BJ (cell line): ENCODE results near the gene BEAN1. TPM values are rescaled to one million over a fixed set of nuclear protein-coding genes. Genes with fewer than 3 reads are reported as not detected.

Source experiments
- CTCF ChIA-PET: fragments of 350-600 bp; formaldehyde crosslinking; extraction: SDS; loops from one replicate; lab custom pipeline; 2021; ENCODE audit warnings: antibody characterized with exemption, inconsistent platforms; lab: Yijun Ruan, JAX
- POLR2A ChIA-PET: fragments of 300-600 bp; sonication (Branson Sonifier 250); formaldehyde crosslinking; extraction: SDS; loops from one replicate; lab custom pipeline; 2021; ENCODE audit warnings: antibody characterized with exemption; lab: Charles Lee
- DNase-seq: peaks from one replicate; pipeline ENCODE4 v3.0.0-alpha.2; 2011; ENCODE audit warnings: low read depth
- H3K27me3 ChIP-seq: 2 replicates; pipeline ENCODE4 v1.6.0; 2011; ENCODE audit warnings: low read length; ENCODE audit not compliant: control insufficient read depth, insufficient read depth
- H3K36me3 ChIP-seq: 2 replicates; pipeline ENCODE4 v1.5.1; 2011; ENCODE audit warnings: low read length; ENCODE audit not compliant: control insufficient read depth, insufficient read depth
- H3K4me3 ChIP-seq: 2 replicates; pipeline ENCODE4 v1.5.1; 2011; ENCODE audit warnings: low read depth, mild to moderate bottlenecking, control low read depth, low read length
- CTCF ChIP-seq: IDR thresholded peaks from 2 replicates; pipeline ENCODE4 v1.5.1; 2011; ENCODE audit warnings: low read depth, mild to moderate bottlenecking, control low read depth, inconsistent platforms, low read length, moderate library complexity; ENCODE audit not compliant: insufficient read depth
- polyA plus RNA-seq: library from polyadenylated mRNA; depleted of rRNA; stranded (reverse); fragments of >200 nt; gene quantifications from 2 replicates; pipeline ENCODE4 v1.2.3, GENCODE V29; 2011

BEAN1 gene
- polyA plus RNA-seq, 1 experiment: not detected

DNA sequence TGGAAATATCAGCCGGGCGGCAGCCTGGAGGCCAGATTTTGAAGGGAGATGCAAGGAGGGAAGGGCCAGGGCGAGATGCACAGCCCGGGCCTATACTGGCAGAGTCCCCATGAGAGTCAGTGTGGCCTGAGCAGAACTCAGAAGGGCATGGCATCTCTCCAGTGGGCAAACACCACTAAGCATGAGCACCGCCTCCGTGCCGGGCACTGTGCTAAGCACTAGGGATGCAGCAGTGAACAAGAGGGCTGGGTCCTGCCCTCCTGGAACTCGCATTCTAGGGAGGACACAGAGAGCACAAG lies 89.4 kb downstream of the BEAN1 start:
- ChIA-PET CTCF (interaction anchor here (1.2 to 1.5 kb wide), 7 partner anchors 29 to 111 kb away, joined by 4 to 12 read pairs (median 5); no protein-coding TSS in a partner anchor), POLR2A (no interaction called here)

DNA sequence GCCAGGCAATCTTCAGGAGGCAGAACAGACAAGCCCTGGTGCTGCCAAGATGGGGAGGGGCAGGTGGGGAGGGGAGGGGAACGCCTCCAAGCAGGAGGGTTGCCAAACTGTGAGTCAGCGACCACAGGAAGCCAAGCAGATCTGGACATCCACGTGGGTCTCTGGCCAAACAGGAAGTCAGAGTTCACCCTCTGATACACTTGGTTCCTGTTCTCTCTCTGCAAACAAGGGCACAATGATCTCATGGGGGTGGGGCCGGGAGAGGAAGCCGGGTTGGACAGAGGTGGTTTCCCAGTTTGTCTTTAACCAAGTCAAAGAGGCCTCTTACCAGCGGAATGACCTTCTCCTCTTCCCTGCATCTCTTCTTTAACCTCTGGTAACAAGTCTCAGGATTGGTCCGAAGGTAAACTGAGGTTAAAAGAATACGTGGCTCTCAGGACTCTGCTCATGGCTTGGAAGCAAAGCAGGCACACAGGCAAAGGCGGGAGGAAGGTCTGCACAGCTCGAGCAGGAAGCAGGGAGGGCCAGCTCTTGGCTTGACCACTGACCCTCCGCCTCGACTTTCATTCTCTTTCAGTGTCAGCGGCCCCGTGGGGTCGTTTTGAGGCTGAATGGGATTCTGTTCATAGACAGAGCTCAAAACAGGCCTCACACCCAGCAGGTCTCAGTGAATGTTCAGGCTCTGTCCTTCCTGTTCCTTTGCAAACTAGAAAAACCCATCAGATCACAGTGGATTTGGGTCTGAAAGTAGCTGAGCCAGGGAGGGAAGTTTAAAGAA lies 89.9 kb downstream of the BEAN1 start:
- ChIA-PET CTCF (interaction anchor here (1.4 kb wide), 1 partner anchor 110 kb away, joined by 5 read pairs; no protein-coding TSS in a partner anchor), POLR2A (no interaction called here)
- TF ChIP-seq CTCF: no peak
- H3K36me3 ChIP-seq: peaks cover 10% of the 10 kb centered on the region
- H3K27me3 ChIP-seq: no peaks in the 10 kb centered on the region
- peak; percentile 95 for DNase-seq
- no peak overlapping the region for H3K4me3 ChIP-seq

More for the DNA sequence above, 89.4 kb downstream of the BEAN1 start:
- DNase-seq: no peak
- no peak overlapping the region for H3K4me3 ChIP-seq
- TF ChIP-seq CTCF: no peak
- H3K27me3 ChIP-seq: no peaks in the 10 kb centered on the region
- H3K36me3 ChIP-seq: peaks cover 10% of the 10 kb centered on the region

- ChIA-PET POLR2A (no interaction called here), CTCF (interaction anchor here (1.4 kb wide), 1 partner anchor 111 kb away, joined by 5 read pairs; no protein-coding TSS in a partner anchor)
- no peak for DNase-seq
- Histone ChIP-seq H3K27me3 (no peaks in the 10 kb centered on the region), H3K36me3 (peaks cover 10% of the 10 kb centered on the region), H3K4me3 (no peak overlapping the region)
- TF ChIP-seq CTCF: no peak
Observed at GRCh38 chr16:66517586-66518263, 90.6 kb downstream of the BEAN1 start.

DNA sequence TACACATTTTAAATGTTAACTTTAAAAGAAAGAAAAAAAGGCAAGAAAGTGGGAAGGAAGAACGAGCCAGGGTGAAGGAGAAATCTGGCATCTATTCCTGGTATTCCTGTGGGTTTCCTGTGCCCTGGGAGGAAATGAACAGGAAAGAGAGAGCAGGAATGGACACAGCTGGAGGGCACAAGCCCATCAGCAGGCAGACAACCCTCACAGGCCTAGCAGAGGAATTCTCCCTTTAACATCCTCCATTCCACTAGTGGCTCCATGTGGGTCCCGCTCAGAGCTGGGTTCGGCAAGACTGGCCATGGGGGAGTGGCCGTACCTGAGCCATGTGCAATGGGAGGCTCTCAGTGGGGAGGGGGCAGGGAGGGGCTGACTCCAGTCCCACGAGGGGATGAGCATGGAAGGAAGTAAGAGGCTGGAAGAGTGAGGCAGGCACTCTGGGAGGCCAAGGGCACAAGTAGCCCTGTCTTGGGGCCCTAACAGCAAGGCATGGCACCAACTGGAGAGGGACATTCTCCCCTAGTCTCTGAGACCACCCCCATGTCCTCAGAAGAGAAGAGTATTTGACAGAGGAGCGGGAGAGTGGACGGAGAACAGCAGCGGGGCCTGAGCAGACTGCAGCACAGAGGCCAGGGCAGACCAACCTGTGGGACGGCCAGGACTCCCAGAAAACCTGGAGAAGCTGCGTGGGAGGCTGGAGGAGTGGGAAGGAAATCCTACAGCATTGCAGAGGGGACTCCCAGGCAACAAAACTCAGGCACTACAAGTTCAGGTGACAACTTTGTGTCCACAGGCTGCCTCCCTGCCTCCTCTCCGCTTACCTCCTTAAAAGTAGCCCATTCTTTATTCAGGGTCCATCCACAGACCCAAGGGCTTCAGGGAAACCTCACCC lies 92.6 kb downstream of the BEAN1 start:
- ChIA-PET CTCF (interaction anchor here (1.0 to 2.9 kb wide), 2 partner anchors 37 to 113 kb away, joined by 3 to 9 read pairs; no protein-coding TSS in a partner anchor), POLR2A (no interaction called here)
- H3K4me3 ChIP-seq: no peak overlapping the region

More for the DNA sequence above, 92.6 kb downstream of the BEAN1 start:
- TF ChIP-seq CTCF: no peak
- no peak for DNase-seq
- peaks cover 10% of the 10 kb centered on the region for H3K36me3 ChIP-seq
- no peaks in the 10 kb centered on the region for H3K27me3 ChIP-seq
